Left renal cortex interstitium (tissue), 4 donors: ENCODE data around the gene CCDC177. TPM values are rescaled to one million over a fixed set of nuclear protein-coding genes. Genes with fewer than 3 reads are reported as not detected.
A peak's percentile ranks its signal among the peaks of the same experiment; 100 is the strongest.

Experiments
- DNase-seq, 4 donors: peaks; one replicate each; pipeline ENCODE4 v3.0.0-alpha.2; 2013; ENCODE audit warnings: low read depth in 4 of 4, low spot score in 2 of 4, missing footprints in 1 of 4
- polyA plus RNA-seq, 4 donors: library from polyadenylated mRNA; unstranded; fragments of 120-200 nt; gene quantifications; one replicate each; pipeline ENCODE4 v1.2.1, GENCODE V29; 2013; ENCODE audit not compliant: insufficient read length in 4 of 4

Gene CCDC177
- polyA plus RNA-seq, 4 donors: 0.06 to 0.10 (median 0.09) TPM

DNA sequence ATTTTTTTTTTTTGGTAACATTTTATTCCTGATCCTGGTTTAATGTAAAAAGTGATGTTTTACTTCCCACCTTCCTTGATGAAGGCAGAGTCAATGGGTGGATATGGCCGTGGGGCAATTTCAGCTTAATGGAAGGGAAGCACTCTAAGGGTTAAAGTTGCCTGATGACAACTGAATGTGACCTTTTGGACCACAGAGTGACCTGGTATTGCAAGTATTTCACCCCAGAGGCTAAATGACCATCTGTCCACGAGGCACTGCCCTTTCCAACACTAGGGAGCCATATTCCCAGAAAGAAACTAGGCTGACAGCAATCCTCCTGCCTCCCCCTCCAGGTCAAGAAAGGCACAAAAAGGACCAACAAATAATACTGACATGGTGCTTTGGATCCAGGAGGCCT is 4.8 kb downstream of the CCDC177 start:
- DNase-seq: no peak

- DNase-seq: no peak
These were observed 7.1 kb downstream of the CCDC177 start for GRCh38 chr14:69567563-69567962.

- no peak for DNase-seq
These were observed 12.8 kb downstream of the CCDC177 start for GRCh38 chr14:69561893-69562292.

DNA sequence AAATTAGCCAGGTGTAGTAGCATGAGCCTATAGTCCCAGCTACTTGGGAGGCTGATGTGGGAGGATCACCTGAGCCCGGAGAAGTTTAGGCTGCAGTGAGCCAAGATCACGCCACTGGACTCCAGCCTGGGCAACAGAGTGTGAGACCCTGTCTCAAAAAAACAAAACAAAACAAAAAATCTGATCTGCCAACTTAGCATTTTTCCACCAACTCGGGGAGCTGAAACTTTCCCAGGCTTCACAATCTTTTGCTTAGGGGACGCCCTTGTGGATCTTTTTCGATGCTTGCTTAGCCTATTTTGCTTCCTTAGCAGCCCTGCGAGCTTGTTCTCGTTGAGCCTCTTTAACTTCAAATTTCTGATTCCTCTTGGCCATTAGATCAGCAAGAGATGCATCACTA is 13.8 kb downstream of the CCDC177 start:
- no peak for DNase-seq

DNA sequence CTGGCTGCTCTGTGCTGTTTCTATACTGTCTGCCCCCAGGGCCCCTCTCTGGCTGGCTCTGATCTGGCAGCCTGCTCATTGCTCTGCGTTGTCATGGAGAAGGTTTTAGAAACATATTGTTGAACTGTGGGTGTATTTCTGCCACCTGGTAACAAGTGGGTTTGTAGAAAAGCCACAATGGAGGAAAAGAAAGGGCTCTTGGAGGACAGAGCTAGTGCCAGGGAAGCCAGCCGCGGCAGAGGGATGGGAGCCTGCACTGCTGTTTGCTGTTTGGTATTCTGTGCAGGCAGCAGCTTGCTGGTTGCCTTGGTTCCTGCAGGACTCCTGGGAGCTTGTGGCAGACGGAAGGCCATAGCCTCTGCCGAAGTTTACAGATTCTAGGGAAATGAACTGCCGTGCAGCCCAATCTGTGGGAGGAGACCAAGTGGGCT is 15.1 kb downstream of the CCDC177 start:
- no peak for DNase-seq

GRCh38 chr14:69558774-69559173 is 15.9 kb downstream of the CCDC177 start:
- DNase-seq: no peak

- DNase-seq: no peak
These were observed 20.2 kb downstream of the CCDC177 start for GRCh38 chr14:69554500-69554899.

DNA sequence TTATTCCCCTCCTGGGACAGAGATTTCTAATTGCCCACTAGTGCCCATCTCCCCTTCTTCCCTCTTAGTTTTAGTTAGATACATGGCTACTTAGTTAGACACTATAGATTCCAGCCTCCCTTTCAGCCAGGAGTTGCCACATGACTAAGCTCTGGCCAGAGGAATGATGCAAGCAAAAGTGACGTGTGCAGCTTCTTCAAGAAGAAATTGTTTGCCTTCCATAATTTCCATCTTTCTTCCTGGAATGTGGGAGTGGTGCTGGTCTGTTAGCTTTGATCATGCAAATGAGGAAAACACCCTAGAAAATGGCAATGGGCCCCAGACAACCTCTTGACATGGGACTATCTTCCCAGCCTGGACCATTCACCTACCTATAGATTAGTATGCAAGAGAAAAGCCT is 21.4 kb downstream of the CCDC177 start:
- DNase-seq: no peak

- no peak for DNase-seq
These were observed 23.2 kb downstream of the CCDC177 start for GRCh38 chr14:69551511-69551910.

DNA sequence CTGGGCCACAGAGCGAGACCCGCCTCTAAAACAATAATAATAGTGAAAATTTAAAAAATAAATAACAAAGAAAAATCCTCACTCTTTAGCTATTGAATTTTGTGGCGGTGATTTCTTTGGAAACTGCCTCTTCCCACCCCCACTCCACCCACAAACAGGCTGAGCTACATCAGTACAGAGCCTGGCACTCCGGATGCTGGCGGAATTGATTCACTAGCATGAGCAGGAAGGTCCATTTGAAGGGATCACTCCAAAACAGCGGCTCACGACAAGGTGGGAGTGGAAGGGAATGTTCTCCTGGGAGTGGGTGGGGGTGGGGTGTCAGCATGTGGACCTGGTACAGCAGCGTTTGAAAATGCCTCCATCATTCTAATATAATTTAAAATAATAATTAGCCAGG is 26.1 kb downstream of the CCDC177 start:
- DNase-seq: no peak

GRCh38 chr14:69547701-69548348 is 26.8 kb downstream of the CCDC177 start:
- peak in 2 of 4 donors; percentile 29 to 40 for DNase-seq

GRCh38 chr14:69543341-69544115 is 31.1 kb downstream of the CCDC177 start:
- DNase-seq: no peak

- no peak for DNase-seq
These were observed 32.4 kb downstream of the CCDC177 start for GRCh38 chr14:69542311-69542710.

- no peak for DNase-seq
These were observed 33.9 kb downstream of the CCDC177 start for GRCh38 chr14:69540654-69541335.

GRCh38 chr14:69539631-69540410 is 34.9 kb downstream of the CCDC177 start:
- no peak for DNase-seq

DNA sequence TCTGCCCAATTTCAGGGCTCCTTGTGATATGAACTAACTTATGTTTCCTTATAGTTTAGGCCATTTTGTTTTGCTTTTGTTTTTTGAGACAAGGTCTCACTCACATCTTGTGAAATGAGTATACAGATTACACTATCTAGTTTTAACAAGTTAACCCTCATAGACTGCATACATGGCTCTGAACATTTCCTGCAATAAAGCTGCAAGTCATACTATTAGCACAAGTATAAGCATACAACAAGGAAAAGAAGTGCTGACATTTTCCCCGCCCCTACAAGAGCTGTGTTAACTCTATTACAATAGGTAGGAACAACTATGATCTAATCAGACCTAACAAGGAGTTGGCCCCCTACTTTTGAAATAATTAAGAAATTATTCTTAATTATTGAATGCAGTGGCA is 35.9 kb downstream of the CCDC177 start:
- no peak for DNase-seq

- no peak for DNase-seq
These were observed 36.8 kb downstream of the CCDC177 start for GRCh38 chr14:69537900-69538299.

DNA sequence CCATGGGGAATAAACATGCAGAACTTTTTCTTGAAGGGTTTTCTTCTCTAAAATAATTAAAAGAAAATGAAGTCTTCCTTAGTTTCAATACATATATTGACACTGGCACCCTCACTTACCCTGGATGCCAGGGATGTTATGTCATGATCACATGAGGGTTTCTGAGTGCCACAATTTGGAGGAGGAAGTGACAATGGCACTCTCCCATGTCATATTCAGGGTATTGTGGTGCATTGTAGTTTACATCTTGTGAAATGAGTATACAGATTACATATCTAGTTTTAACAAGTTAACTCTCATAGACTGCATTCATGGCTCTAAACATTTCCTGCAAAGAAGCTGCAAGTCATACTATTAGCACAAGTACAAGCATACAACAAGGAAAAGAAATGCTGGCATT is 37.7 kb downstream of the CCDC177 start:
- no peak for DNase-seq

GRCh38 chr14:69535230-69535848 is 39.3 kb downstream of the CCDC177 start:
- DNase-seq: peak in 2 of 4 donors; percentile 11 to 46

DNA sequence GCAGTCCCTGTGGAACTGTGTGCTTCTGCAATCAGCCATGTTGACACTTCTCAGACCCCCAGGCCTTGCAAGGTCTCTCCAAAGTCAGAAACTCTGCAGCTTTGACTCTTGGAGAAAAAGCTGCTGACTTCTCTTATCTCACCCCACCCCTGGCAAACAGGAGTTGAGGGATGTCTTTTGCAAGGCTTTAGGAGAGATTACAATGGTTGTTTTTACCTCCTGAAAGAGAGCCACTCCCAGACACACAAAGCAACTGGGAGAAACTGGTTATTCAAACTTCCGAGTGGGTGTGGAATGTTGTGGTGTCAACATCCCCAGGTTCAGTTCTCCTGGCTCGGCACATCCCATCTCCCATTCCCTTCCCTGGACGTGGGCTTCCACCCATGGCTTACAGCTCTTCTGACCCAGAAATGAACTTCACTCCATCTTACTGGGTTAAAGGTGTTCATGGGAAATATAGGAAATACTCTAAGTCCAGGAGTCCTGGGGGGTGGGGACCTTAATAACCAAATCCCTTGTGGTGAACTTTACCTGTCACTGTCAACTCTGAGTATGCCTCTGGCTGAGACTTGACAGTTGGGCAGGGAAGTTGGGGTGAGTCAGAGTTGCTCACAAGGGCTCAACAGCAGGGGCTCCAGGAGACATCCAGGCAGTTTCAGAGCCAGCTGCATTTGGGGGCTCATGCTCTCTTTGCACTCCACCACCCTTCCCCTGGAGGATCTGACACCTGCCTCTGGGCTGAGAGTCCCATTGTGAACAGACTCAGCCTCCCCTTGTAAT is 41.9 kb downstream of the CCDC177 start:
- no peak for DNase-seq
